H9 (cell line): ENCODE results near the gene FASTKD1. TPM values are rescaled to one million over a fixed set of nuclear protein-coding genes. Genes with fewer than 3 reads are reported as not detected.

ENCODE experiments used
- DNase-seq: peaks from one replicate; pipeline ENCODE4 v3.0.0-alpha.2; 2017
- H2AFZ ChIP-seq: one replicate; pipeline ENCODE4 v1.6.1; 2013; ENCODE audit warnings: mild to moderate bottlenecking, low read length, control low read depth, moderate library complexity
- H2AK5ac ChIP-seq: 2 replicates; pipeline ENCODE4 v1.6.1; 2013; ENCODE audit warnings: low read length, control low read depth, mixed read lengths; ENCODE audit not compliant: insufficient read length
- H2BK120ac ChIP-seq: one replicate; pipeline ENCODE4 v1.6.1; 2013; ENCODE audit warnings: low read depth, mild to moderate bottlenecking, low read length, control low read depth, inconsistent platforms; ENCODE audit not compliant: poor library complexity, severe bottlenecking
- H2BK12ac ChIP-seq: 2 replicates; pipeline ENCODE4 v1.6.1; 2013; ENCODE audit warnings: low read length, control low read depth, mixed read lengths, low read depth; ENCODE audit not compliant: insufficient read length
- H2BK15ac ChIP-seq: 2 replicates; pipeline ENCODE4 v1.6.1; 2013; ENCODE audit warnings: low read depth, low read length, control low read depth
- H2BK20ac ChIP-seq: one replicate; pipeline ENCODE4 v1.6.1; 2013; ENCODE audit warnings: low read depth, mild to moderate bottlenecking, low read length, control low read depth, inconsistent platforms; ENCODE audit not compliant: poor library complexity, severe bottlenecking
- H2BK5ac ChIP-seq: 2 replicates; pipeline ENCODE4 v1.6.1; 2013; ENCODE audit warnings: low read length, control low read depth, mixed read lengths; ENCODE audit not compliant: insufficient read length
- H3K14ac ChIP-seq: 2 replicates; pipeline ENCODE4 v1.6.1; 2013; ENCODE audit warnings: low read length, control low read depth; ENCODE audit not compliant: insufficient read depth
- H3K18ac ChIP-seq: 2 replicates; pipeline ENCODE4 v1.6.1; 2013; ENCODE audit warnings: low read depth, mild to moderate bottlenecking, mixed read lengths, low read length, control low read depth; ENCODE audit not compliant: insufficient read length
- H3K23ac ChIP-seq: 2 replicates; pipeline ENCODE4 v1.6.1; 2013; ENCODE audit warnings: low read length, control low read depth, mixed read lengths, low read depth; ENCODE audit not compliant: insufficient read length
- H3K23me2 ChIP-seq: 2 replicates; pipeline ENCODE4 v1.6.1; 2013; ENCODE audit warnings: low read depth, mild to moderate bottlenecking, mixed read lengths, low read length, control low read depth; ENCODE audit not compliant: insufficient read length, poor library complexity, severe bottlenecking
- H3K27ac ChIP-seq: 2 replicates; pipeline ENCODE4 v1.5.1; 2013; ENCODE audit warnings: low read length, control low read depth, mixed read lengths, low read depth; ENCODE audit not compliant: insufficient read length
- H3K27me3 ChIP-seq: 2 replicates; pipeline ENCODE4 v1.6.1; 2013; ENCODE audit warnings: low read length, control low read depth, inconsistent platforms; ENCODE audit not compliant: insufficient read depth
- H3K4ac ChIP-seq: 2 replicates; pipeline ENCODE4 v1.6.1; 2013; ENCODE audit warnings: low read depth, mild to moderate bottlenecking, control low read depth, inconsistent platforms, low read length, moderate library complexity
- H3K4me1 ChIP-seq: 2 replicates; pipeline ENCODE4 v1.6.1; 2013; ENCODE audit warnings: low read length, control low read depth, inconsistent platforms; ENCODE audit not compliant: insufficient read depth
- H3K4me2 ChIP-seq: 2 replicates; pipeline ENCODE4 v1.6.1; 2013; ENCODE audit warnings: low read length, control low read depth, mixed read lengths; ENCODE audit not compliant: insufficient read length, insufficient read depth
- H3K56ac ChIP-seq: 2 replicates; pipeline ENCODE4 v1.6.1; 2013; ENCODE audit warnings: low read depth, mild to moderate bottlenecking, mixed read lengths, low read length, control low read depth; ENCODE audit not compliant: insufficient read length
- H3K79me1 ChIP-seq: 2 replicates; pipeline ENCODE4 v1.6.1; 2013; ENCODE audit warnings: low read depth, mild to moderate bottlenecking, moderate library complexity, low read length, control low read depth, inconsistent platforms; ENCODE audit not compliant: insufficient read depth, poor library complexity, severe bottlenecking
- H3K79me2 ChIP-seq: 2 replicates; pipeline ENCODE4 v1.6.1; 2013; ENCODE audit warnings: low read length, control low read depth, inconsistent platforms; ENCODE audit not compliant: insufficient read depth
- H3K9ac ChIP-seq: 2 replicates; pipeline ENCODE4 v1.6.1; 2013; ENCODE audit warnings: low read length, control low read depth, mixed read lengths; ENCODE audit not compliant: insufficient read length; ENCODE audit errors: extremely low read depth
- H3K9me3 ChIP-seq: one replicate; pipeline ENCODE4 v1.6.1; 2013; ENCODE audit warnings: low read depth, low read length, inconsistent platforms; ENCODE audit not compliant: control insufficient read depth
- H3T11ph ChIP-seq: one replicate; pipeline ENCODE4 v1.6.1; 2013; ENCODE audit warnings: mild to moderate bottlenecking, low read length, control low read depth, inconsistent platforms
- H4K20me1 ChIP-seq: one replicate; pipeline ENCODE4 v1.6.1; 2013; ENCODE audit not compliant: control insufficient read depth, insufficient read length, insufficient read depth
- H4K5ac ChIP-seq: 2 replicates; pipeline ENCODE4 v1.6.1; 2013; ENCODE audit warnings: low read depth, mild to moderate bottlenecking, mixed read lengths, low read length, control low read depth; ENCODE audit not compliant: insufficient read length
- H4K8ac ChIP-seq: replicated peaks from 2 replicates; pipeline ENCODE4 v1.6.1; 2013; ENCODE audit warnings: low read length, control low read depth, mixed read lengths, low read depth; ENCODE audit not compliant: insufficient read length
- H4K91ac ChIP-seq: 2 replicates; pipeline ENCODE4 v1.6.1; 2013; ENCODE audit warnings: low read depth, mild to moderate bottlenecking, moderate library complexity, mixed read lengths, low read length, control low read depth; ENCODE audit not compliant: insufficient read length
- H3K27ac Mint-ChIP-seq, 3 experiments: 2 replicates in 2 of 3; 3 replicates in 1 of 3; pipeline ENCODE4 v1.8.0; 2020 to 2021; ENCODE audit warnings: mixed read lengths in 3 of 3, mild to moderate bottlenecking in 1 of 3, moderate library complexity in 1 of 3
- H3K27me3 Mint-ChIP-seq: 2 replicates; pipeline ENCODE4 v1.8.0; 2021; ENCODE audit warnings: low read depth, mild to moderate bottlenecking, moderate library complexity, mixed read lengths
- H3K36me3 Mint-ChIP-seq, 3 experiments: 2 replicates in 2 of 3; 3 replicates in 1 of 3; pipeline ENCODE4 v1.8.0; 2020 to 2021; ENCODE audit warnings: low read depth in 3 of 3, mixed read lengths in 3 of 3; ENCODE audit not compliant: insufficient read depth in 1 of 3
- H3K4me1 Mint-ChIP-seq, 2 experiments: 2 replicates each; pipeline ENCODE4 v1.8.0; 2020; ENCODE audit warnings: mixed read lengths in 2 of 2
- H3K4me3 Mint-ChIP-seq, 2 experiments: 2 replicates in 1 of 2; 3 replicates in 1 of 2; pipeline ENCODE4 v1.8.0; 2020 to 2021; ENCODE audit warnings: mild to moderate bottlenecking in 2 of 2, mixed read lengths in 2 of 2, moderate library complexity in 1 of 2
- H3K9me3 Mint-ChIP-seq, 2 experiments: 2 replicates in 1 of 2; 3 replicates in 1 of 2; pipeline ENCODE4 v1.8.0; 2020; ENCODE audit warnings: mild to moderate bottlenecking in 2 of 2, mixed read lengths in 2 of 2, moderate library complexity in 1 of 2
- WGBS: extraction: QIAGEN DNeasy Blood & Tissue Kit; methylation state at CpG from one replicate; pipeline ENCODE4 v1.1.7; 2013; ENCODE audit warnings: missing lambda C conversion rate, low lambda C conversion rate, mixed read lengths; ENCODE audit not compliant: insufficient read length; ENCODE audit errors: extremely low coverage; 5-methylcytosine and 5-hydroxymethylcytosine counted together
- total RNA-seq: library from RNA; stranded (reverse); gene quantifications from 2 replicates; pipeline ENCODE4 v1.2.1, GENCODE V29; 2021
- TF ChIP-seq, protein P1 (sequence below): fragments of 200-600 bp; sonication (generic); conservative IDR thresholded peaks from 3 replicates; pipeline ENCODE4 v1.8.0; 2021; ENCODE audit warnings: antibody characterized with exemption, mild to moderate bottlenecking

Gene FASTKD1
- total RNA-seq, 1 experiment from 2014 or later = 47.6 TPM

DNA sequence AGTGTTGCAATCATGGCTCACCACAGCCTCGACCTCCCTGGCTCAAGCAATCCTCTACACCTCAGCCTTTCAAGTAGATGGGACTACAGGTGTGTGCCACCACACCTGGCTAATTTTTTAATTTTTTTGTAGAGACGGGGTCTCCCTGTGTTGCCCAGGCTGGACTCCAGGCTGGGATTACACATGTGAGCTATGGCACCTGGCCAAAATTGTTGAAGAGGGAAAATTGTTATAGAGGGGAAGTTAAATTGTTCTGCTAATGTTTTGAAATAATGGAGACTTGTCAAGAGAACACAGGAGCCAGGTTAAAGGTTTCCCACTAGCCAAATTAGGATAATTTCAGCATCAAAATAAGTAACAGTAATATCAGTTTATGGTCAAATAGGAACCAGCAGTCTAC, 35.6 kb upstream of the FASTKD1 start:
- no peaks in the 10 kb centered on the region for H3K27me3 ChIP-seq
- no peak overlapping the region for H2AK5ac ChIP-seq
- no peak overlapping the region for H4K91ac ChIP-seq
- no peaks in the 10 kb centered on the region for H3K4me1 Mint-ChIP-seq
- peaks cover 54 to 88% (median 84%) of the 10 kb centered on the region in 3 experiments for H3K36me3 Mint-ChIP-seq
- H3K56ac ChIP-seq = no peak overlapping the region
- H3K9me3 Mint-ChIP-seq = no peaks in the 10 kb centered on the region
- no peak overlapping the region for H3K4me2 ChIP-seq
- no peaks in the 10 kb centered on the region for H3K79me2 ChIP-seq
- H3K27me3 Mint-ChIP-seq = no peaks in the 10 kb centered on the region
- no peak overlapping the region for H3K27ac ChIP-seq
- no peak overlapping the region for H3K4ac ChIP-seq
- no peak overlapping the region for H3T11ph ChIP-seq
- no peak overlapping the region for H2BK5ac ChIP-seq
- no peak overlapping the region for H2BK12ac ChIP-seq
- no peak overlapping the region for H3K18ac ChIP-seq
- TF ChIP-seq, protein P1, sequence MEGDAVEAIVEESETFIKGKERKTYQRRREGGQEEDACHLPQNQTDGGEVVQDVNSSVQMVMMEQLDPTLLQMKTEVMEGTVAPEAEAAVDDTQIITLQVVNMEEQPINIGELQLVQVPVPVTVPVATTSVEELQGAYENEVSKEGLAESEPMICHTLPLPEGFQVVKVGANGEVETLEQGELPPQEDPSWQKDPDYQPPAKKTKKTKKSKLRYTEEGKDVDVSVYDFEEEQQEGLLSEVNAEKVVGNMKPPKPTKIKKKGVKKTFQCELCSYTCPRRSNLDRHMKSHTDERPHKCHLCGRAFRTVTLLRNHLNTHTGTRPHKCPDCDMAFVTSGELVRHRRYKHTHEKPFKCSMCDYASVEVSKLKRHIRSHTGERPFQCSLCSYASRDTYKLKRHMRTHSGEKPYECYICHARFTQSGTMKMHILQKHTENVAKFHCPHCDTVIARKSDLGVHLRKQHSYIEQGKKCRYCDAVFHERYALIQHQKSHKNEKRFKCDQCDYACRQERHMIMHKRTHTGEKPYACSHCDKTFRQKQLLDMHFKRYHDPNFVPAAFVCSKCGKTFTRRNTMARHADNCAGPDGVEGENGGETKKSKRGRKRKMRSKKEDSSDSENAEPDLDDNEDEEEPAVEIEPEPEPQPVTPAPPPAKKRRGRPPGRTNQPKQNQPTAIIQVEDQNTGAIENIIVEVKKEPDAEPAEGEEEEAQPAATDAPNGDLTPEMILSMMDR = no peak
- H3K23ac ChIP-seq = no peak overlapping the region
- no peak overlapping the region for H4K5ac ChIP-seq
- no peak overlapping the region for H2AFZ ChIP-seq
- no peak for DNase-seq
- H3K23me2 ChIP-seq = no peaks in the 10 kb centered on the region
- H3K9ac ChIP-seq = no peak overlapping the region
- WGBS = no CpG with 5 or more reads among the region's 2 CpGs
- no peak overlapping the region for H4K8ac ChIP-seq
- H3K4me1 ChIP-seq = no peaks in the 10 kb centered on the region
- no peak overlapping the region for H2BK20ac ChIP-seq
- no peaks in the 10 kb centered on the region for H4K20me1 ChIP-seq
- H3K9me3 ChIP-seq = no peaks in the 10 kb centered on the region
- H3K14ac ChIP-seq = no peak overlapping the region
- no peak overlapping the region for H2BK15ac ChIP-seq
- no peak overlapping the region for H3K4me3 Mint-ChIP-seq
- no peak overlapping the region for H2BK120ac ChIP-seq
- no peaks in the 10 kb centered on the region for H3K79me1 ChIP-seq
- H3K27ac Mint-ChIP-seq = no peak overlapping the region
